Panc1 (cell line): Measurements from ENCODE around the gene CPNE6. TPM values are rescaled to one million over a fixed set of nuclear protein-coding genes. Genes with fewer than 3 reads are reported as not detected.

Experiments
- ATAC-seq: fragments of 200-7000 bp; cut with Tn5 transposase; 2 replicates; pipeline ENCODE4 v1.9.1; 2020; ENCODE audit warnings: mild to moderate bottlenecking, moderate library complexity
- BruUV-seq: library from RNA; stranded (reverse); fragments of 400-500 nt; replicated peaks from 2 replicates; lab custom pipeline; 2021; lab: Mats Ljungman, UMichigan
- CTCF ChIA-PET: fragments of 300-600 bp; sonication (Branson Sonifier 250); formaldehyde crosslinking; loops from one replicate; lab custom pipeline; 2022; ENCODE audit warnings: antibody characterized with exemption; lab: Charles Lee
- POLR2A ChIA-PET: fragments of 300-600 bp; sonication (Branson Sonifier 250); formaldehyde crosslinking; loops from one replicate; lab custom pipeline; 2022; ENCODE audit warnings: antibody characterized with exemption; lab: Charles Lee
- DNase-seq: peaks from one replicate; pipeline ENCODE4 v3.0.0-alpha.2; 2010; ENCODE audit warnings: low read depth, low spot score
- H3K27ac ChIP-seq: 2 replicates; pipeline ENCODE4 v1.5.1; 2011; ENCODE audit warnings: mild to moderate bottlenecking, low read length, inconsistent platforms
- H3K27me3 ChIP-seq: fragments of 200-500 bp; sonication (Bioruptor generic); 2 replicates; pipeline ENCODE4 v1.6.0; 2014; ENCODE audit warnings: low read length, inconsistent platforms; ENCODE audit not compliant: control insufficient read depth, insufficient read depth
- H3K36me3 ChIP-seq: fragments of 200-500 bp; sonication (Bioruptor generic); 2 replicates; pipeline ENCODE4 v1.5.1; 2014; ENCODE audit warnings: inconsistent platforms, mild to moderate bottlenecking, low read length, moderate library complexity; ENCODE audit not compliant: control insufficient read depth, insufficient read depth
- H3K4me1 ChIP-seq: 2 replicates; pipeline ENCODE4 v1.5.1; 2011; ENCODE audit warnings: inconsistent platforms, mild to moderate bottlenecking, low read length, moderate library complexity; ENCODE audit not compliant: control insufficient read depth, insufficient read depth
- H3K4me3 ChIP-seq, 2 experiments: 2 replicates each; pipeline ENCODE4 v1.5.1; 2011 to 2012; ENCODE audit warnings: low read depth in 2 of 2, low read length in 2 of 2, mild to moderate bottlenecking in 2 of 2, inconsistent platforms in 1 of 2, moderate library complexity in 1 of 2
- H3K9me3 ChIP-seq: fragments of 200-500 bp; sonication (Bioruptor generic); 2 replicates; pipeline ENCODE4 v1.5.1; 2014; ENCODE audit warnings: low read depth, mild to moderate bottlenecking, inconsistent platforms, low read length, moderate library complexity; ENCODE audit not compliant: control insufficient read depth, insufficient read depth
- POLR2AphosphoS5 ChIP-seq: IDR thresholded peaks from 2 replicates; pipeline ENCODE4 v1.6.1; 2012; ENCODE audit warnings: mild to moderate bottlenecking, low read depth, low read length, moderate library complexity
- SIN3A ChIP-seq: IDR thresholded peaks from 2 replicates; pipeline ENCODE4 v1.6.1; 2012; ENCODE audit warnings: low read depth, mild to moderate bottlenecking, low read length, moderate library complexity, borderline replicate concordance; ENCODE audit not compliant: insufficient read depth
- TCF7L2 ChIP-seq: IDR thresholded peaks from 2 replicates; pipeline ENCODE4 v1.6.1; 2011; ENCODE audit warnings: mild to moderate bottlenecking, low read depth, low read length, inconsistent platforms
- in situ Hi-C: cut with HindIII; loops from 2 replicates; pipeline ENCODE4 v1.10.0; 2016; ENCODE audit warnings: low sequenced_read_pairs, low pct_unique_long_range_greater_than_20kb
- intact Hi-C: fragments of 100-400 bp; cut with micrococcal nuclease; formaldehyde crosslinking; loops from one replicate; pipeline ENCODE4 v1.10.0; 2022; ENCODE audit not compliant: unreplicated experiment
- total RNA-seq: library from RNA; stranded (reverse); gene quantifications from one replicate; pipeline ENCODE4 v1.2.1, GENCODE V29; 2021; ENCODE audit not compliant: unreplicated experiment
- TF ChIP-seq, protein P1 (sequence below), 2 experiments: IDR thresholded peaks; 2 replicates each; pipeline ENCODE4 v1.6.1; 2011 to 2012; ENCODE audit warnings: low read depth in 2 of 2, control low read depth in 1 of 2, low read length in 1 of 2, mild to moderate bottlenecking in 1 of 2, moderate library complexity in 1 of 2; ENCODE audit not compliant: insufficient read depth in 1 of 2
- TF ChIP-seq, protein P2 (sequence below): fragments of 450-650 bp; IDR thresholded peaks from 2 replicates; pipeline ENCODE4 v1.5.1; 2017; ENCODE audit warnings: mild to moderate bottlenecking

CPNE6 gene
- total RNA-seq, 1 experiment from 2014 or later = not detected

DNA sequence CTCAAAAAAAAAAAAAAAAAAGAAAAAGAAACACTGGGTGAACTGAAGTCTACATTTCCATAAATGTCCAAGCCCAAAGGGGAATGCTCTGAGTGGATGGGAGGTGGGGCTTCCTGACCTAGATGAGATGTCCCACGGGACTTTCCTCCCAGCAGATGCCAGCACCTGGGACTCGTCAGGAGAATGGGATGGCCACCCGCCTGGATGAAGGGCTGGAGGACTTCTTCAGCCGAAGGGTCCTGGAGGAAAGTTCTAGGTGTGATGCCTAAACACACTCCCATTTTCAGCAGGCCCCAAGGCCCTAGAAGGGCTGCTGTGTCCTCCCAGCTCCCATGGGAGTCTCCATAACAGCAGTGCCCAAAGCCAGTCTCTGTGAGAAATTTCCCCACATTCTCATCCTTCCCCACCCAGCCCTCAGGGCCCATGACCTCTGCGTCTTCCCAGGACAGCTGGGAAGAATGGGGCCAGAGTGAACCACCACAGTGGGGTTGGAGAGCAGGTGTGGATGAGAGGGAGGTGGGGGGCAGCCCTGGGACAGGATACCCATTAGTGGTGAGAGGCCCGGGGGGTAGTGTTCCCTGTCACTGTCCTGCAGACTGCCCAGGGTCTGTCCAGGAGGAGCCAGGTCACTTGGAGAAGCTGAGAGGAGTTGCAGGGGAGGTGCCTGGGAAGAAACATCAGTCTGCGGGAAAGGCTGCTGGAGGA lies 7.1 kb upstream of the CPNE6 start:
- Histone ChIP-seq H3K27me3 (no peaks in the 10 kb centered on the region), H3K36me3 (no peaks in the 10 kb centered on the region), H3K4me3 (no peak overlapping the region), H3K4me1 (no peaks in the 10 kb centered on the region), H3K9me3 (no peaks in the 10 kb centered on the region), H3K27ac (no peak overlapping the region)
- no peak for TF ChIP-seq POLR2AphosphoS5
- TF ChIP-seq SIN3A = no peak
- no peak for TF ChIP-seq TCF7L2
- TF ChIP-seq, protein P1, sequence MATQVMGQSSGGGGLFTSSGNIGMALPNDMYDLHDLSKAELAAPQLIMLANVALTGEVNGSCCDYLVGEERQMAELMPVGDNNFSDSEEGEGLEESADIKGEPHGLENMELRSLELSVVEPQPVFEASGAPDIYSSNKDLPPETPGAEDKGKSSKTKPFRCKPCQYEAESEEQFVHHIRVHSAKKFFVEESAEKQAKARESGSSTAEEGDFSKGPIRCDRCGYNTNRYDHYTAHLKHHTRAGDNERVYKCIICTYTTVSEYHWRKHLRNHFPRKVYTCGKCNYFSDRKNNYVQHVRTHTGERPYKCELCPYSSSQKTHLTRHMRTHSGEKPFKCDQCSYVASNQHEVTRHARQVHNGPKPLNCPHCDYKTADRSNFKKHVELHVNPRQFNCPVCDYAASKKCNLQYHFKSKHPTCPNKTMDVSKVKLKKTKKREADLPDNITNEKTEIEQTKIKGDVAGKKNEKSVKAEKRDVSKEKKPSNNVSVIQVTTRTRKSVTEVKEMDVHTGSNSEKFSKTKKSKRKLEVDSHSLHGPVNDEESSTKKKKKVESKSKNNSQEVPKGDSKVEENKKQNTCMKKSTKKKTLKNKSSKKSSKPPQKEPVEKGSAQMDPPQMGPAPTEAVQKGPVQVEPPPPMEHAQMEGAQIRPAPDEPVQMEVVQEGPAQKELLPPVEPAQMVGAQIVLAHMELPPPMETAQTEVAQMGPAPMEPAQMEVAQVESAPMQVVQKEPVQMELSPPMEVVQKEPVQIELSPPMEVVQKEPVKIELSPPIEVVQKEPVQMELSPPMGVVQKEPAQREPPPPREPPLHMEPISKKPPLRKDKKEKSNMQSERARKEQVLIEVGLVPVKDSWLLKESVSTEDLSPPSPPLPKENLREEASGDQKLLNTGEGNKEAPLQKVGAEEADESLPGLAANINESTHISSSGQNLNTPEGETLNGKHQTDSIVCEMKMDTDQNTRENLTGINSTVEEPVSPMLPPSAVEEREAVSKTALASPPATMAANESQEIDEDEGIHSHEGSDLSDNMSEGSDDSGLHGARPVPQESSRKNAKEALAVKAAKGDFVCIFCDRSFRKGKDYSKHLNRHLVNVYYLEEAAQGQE (IDR thresholded peaks at IDR 0.05; ENCODE audit: insufficient read depth in 1 of 2, low read depth in 2 of 2, low read length in 1 of 2) = no peak
- TF ChIP-seq, protein P2, sequence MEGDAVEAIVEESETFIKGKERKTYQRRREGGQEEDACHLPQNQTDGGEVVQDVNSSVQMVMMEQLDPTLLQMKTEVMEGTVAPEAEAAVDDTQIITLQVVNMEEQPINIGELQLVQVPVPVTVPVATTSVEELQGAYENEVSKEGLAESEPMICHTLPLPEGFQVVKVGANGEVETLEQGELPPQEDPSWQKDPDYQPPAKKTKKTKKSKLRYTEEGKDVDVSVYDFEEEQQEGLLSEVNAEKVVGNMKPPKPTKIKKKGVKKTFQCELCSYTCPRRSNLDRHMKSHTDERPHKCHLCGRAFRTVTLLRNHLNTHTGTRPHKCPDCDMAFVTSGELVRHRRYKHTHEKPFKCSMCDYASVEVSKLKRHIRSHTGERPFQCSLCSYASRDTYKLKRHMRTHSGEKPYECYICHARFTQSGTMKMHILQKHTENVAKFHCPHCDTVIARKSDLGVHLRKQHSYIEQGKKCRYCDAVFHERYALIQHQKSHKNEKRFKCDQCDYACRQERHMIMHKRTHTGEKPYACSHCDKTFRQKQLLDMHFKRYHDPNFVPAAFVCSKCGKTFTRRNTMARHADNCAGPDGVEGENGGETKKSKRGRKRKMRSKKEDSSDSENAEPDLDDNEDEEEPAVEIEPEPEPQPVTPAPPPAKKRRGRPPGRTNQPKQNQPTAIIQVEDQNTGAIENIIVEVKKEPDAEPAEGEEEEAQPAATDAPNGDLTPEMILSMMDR = no peak
- CTCF ChIA-PET = no interaction called here
- POLR2A ChIA-PET = no interaction called here
- no peak for DNase-seq
- intact Hi-C loops (no loop called here), in situ Hi-C loops (no loop called here)
- no TSS peak for BruUV-seq
- no peak for ATAC-seq

DNA sequence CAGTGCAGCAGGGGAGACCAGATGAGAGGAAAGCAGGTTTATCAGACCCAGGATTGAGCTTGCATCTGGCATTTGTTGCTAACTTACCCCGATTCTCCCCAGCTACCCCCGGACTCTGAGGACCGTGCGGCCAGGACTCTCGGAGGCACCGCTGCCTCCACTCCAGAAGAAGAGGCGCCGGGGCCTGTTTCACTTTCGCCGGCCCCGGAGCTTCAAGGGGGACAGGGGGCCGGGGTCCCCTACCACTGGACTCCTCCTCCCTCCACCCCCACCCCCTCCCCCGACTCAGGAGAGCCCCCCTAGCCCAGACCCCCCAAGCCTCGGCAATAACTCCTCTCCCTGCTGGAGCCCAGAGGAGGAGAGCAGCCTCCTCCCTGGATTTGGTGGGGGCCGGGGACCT lies 6.5 kb upstream of the CPNE6 start:
- TF ChIP-seq SIN3A (no peak), POLR2AphosphoS5 (no peak), TCF7L2 (no peak)
- TF ChIP-seq, protein P1 (IDR thresholded peaks at IDR 0.05; ENCODE audit: insufficient read depth in 1 of 2, low read depth in 2 of 2, low read length in 1 of 2) = no peak
- TF ChIP-seq, protein P2 = no peak
- Histone ChIP-seq H3K9me3 (no peaks in the 10 kb centered on the region), H3K36me3 (no peaks in the 10 kb centered on the region), H3K4me3 (no peak overlapping the region), H3K27ac (no peak overlapping the region), H3K4me1 (no peaks in the 10 kb centered on the region), H3K27me3 (no peaks in the 10 kb centered on the region)
- ATAC-seq = no peak
- ChIA-PET CTCF (no interaction called here), POLR2A (no interaction called here)
- in situ Hi-C loops (no loop called here), intact Hi-C loops (no loop called here)
- BruUV-seq = no TSS peak
- no peak for DNase-seq
